ENCODE measurements around the gene RPS8. TPM values are rescaled to one million over a fixed set of nuclear protein-coding genes. Genes with fewer than 3 reads are reported as not detected.

RPS8 gene
- total RNA-seq, 1 donor from 2014 or later, result 2,191 TPM

DNA sequence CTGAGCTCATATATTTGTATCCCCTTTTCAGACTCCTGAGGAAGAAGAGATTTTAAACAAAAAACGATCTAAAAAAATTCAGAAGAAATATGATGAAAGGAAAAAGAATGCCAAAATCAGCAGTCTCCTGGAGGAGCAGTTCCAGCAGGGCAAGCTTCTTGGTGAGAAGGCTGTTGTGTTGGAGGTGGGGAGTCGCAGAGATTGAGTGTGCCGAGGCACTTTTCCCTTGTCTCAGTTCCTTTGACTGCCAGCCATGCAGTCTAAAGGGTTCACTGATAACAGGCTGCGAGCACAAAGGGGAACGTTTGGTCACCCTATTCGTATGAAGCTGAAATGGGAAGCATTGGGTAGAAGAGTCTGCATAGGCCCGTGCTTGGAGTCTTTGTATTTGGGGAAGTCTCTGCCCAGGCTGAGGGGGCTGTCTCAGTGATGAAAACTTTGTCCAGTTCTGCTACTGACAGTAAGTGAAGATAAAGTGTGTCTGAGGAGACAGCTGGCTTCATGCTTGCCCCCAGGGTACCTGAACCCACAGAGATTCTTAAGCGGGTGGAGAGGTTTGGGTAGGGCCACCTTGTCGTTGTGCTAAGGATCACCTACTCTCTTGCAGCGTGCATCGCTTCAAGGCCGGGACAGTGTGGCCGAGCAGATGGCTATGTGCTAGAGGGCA, 2.8 kb downstream of the RPS8 start:
- Mint-ChIP-seq H3K9me3 (no peaks in the 10 kb centered on the region), H3K4me1 (peaks cover 24% of the 10 kb centered on the region), H3K27me3 (ENCODE audit: low read depth) (no peaks in the 10 kb centered on the region), H3K4me3 (peak overlapping the region; percentile 87), H3K27ac (peak overlapping the region; percentile 87), H3K36me3 (peaks cover 32% of the 10 kb centered on the region)
- TF ChIP-seq, protein P1, sequence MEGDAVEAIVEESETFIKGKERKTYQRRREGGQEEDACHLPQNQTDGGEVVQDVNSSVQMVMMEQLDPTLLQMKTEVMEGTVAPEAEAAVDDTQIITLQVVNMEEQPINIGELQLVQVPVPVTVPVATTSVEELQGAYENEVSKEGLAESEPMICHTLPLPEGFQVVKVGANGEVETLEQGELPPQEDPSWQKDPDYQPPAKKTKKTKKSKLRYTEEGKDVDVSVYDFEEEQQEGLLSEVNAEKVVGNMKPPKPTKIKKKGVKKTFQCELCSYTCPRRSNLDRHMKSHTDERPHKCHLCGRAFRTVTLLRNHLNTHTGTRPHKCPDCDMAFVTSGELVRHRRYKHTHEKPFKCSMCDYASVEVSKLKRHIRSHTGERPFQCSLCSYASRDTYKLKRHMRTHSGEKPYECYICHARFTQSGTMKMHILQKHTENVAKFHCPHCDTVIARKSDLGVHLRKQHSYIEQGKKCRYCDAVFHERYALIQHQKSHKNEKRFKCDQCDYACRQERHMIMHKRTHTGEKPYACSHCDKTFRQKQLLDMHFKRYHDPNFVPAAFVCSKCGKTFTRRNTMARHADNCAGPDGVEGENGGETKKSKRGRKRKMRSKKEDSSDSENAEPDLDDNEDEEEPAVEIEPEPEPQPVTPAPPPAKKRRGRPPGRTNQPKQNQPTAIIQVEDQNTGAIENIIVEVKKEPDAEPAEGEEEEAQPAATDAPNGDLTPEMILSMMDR (IDR thresholded peaks at IDR 0.05; ENCODE audit: unreplicated experiment), result no peak
- no peak for DNase-seq (ENCODE audit: low spot score in 2 of 2, unreplicated experiment in 2 of 2)

DNA sequence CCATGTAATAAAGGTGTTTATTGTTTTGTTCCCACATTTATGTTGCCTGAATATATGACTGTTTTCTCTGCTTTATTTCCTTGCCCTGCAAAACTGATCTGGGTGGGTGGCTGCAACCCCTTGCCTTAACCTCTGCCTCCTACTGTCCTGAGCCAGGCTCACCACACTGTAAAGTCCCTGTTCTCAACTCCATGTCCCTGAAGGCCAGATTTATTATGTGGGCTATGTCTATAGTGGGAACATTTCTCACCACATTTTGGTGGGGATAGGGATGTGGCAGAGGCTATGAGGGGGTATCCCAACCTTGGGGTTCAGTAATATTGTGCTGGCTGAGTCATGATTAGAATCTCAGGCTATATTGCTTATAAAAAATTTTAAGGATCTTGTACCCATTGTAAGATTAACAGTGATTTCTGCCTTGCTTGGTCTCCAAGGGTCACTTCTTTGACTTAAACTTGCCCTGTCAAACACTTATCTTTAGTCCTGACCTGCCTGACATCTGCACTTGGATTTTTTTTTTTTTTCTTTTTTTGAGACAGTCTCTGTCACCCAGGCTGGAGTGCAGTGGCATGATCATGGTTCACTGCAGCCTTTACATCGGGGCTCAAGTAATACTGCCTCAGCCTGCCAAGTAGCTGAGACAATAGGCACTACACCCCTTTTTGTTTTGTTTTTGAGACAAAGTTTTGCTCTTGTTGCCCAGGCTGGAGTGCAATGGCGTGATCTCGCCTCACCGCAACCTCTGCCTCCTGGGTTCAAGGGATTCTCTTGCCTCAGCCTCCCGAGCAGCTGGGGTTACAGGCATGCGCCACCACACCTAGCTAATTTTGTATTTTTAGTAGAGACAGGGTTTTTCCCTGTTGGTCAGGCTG, 3.6 kb downstream of the RPS8 start:
- TF ChIP-seq, protein P1 (IDR thresholded peaks at IDR 0.05; ENCODE audit: unreplicated experiment), result no peak
- H3K36me3 Mint-ChIP-seq, result peaks cover 32% of the 10 kb centered on the region
- peak overlapping the region; percentile 67 for H3K27ac Mint-ChIP-seq
- no peak for DNase-seq (ENCODE audit: low spot score in 2 of 2, unreplicated experiment in 2 of 2)
- no peaks in the 10 kb centered on the region for H3K27me3 Mint-ChIP-seq (ENCODE audit: low read depth)
- no peaks in the 10 kb centered on the region for H3K9me3 Mint-ChIP-seq
- no peak overlapping the region for H3K4me3 Mint-ChIP-seq
- H3K4me1 Mint-ChIP-seq, result peaks cover 30% of the 10 kb centered on the region

DNA sequence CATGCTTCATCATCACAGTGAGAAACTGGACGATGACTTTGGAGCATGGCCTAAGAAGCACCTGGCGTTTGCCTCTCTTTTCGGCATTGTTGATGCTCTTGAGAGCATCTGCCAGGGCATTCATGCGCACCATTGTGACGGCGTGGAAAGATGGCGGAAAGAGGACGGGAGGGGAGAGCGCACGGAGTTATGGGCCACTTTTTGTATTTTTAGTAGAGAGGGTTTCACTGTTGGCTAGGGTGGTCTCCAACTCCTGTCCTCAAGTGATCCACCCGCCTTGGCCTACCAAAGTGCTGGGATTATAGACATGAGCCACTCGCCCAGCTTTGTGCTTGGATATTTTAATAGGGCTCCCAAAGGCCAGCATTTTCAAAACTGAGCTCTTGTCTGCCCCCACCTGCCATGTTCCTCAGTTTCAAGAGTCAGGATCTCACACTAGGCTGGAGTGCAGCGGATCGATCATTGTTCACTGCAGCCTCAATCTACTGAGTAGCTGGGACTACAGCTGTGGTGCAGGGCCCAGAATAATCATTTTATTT, 5.3 kb downstream of the RPS8 start:
- Mint-ChIP-seq H3K27me3 (ENCODE audit: low read depth) (no peaks in the 10 kb centered on the region), H3K4me1 (peaks cover 32% of the 10 kb centered on the region), H3K9me3 (no peaks in the 10 kb centered on the region), H3K36me3 (peaks cover 32% of the 10 kb centered on the region), H3K4me3 (no peak overlapping the region), H3K27ac (no peak overlapping the region)
- TF ChIP-seq, protein P1 (IDR thresholded peaks at IDR 0.05; ENCODE audit: unreplicated experiment), result no peak
- no peak for DNase-seq (ENCODE audit: low spot score in 2 of 2, unreplicated experiment in 2 of 2)

DNA sequence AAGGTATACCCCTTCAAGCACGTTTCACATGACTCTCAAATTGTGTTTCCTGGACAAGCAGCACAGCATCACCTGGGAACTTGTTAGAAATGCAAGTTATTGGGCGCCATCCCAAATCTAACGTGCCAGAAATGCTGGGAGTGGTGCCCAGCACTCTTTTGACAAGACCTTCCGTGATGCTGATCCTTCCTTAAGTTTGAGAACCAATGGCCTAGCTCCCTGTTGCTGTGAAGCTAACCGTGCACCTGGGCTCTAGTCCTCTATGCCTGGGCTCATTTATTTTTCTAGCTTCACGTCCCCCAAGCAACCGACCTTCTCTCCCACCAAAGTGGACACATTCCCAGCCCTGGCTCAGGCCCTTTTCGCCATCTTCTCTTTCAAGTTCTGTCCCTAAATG, 8.4 kb downstream of the RPS8 start:
- no peak for DNase-seq (ENCODE audit: low spot score in 2 of 2, unreplicated experiment in 2 of 2)
- H3K4me1 Mint-ChIP-seq, result peaks cover 24% of the 10 kb centered on the region
- no peaks in the 10 kb centered on the region for H3K27me3 Mint-ChIP-seq (ENCODE audit: low read depth)
- H3K36me3 Mint-ChIP-seq, result peaks cover 17% of the 10 kb centered on the region
- no peak overlapping the region for H3K27ac Mint-ChIP-seq
- TF ChIP-seq, protein P1 (IDR thresholded peaks at IDR 0.05; ENCODE audit: unreplicated experiment), result no peak
- H3K4me3 Mint-ChIP-seq, result peak overlapping the region; percentile 57
- no peaks in the 10 kb centered on the region for H3K9me3 Mint-ChIP-seq

DNA sequence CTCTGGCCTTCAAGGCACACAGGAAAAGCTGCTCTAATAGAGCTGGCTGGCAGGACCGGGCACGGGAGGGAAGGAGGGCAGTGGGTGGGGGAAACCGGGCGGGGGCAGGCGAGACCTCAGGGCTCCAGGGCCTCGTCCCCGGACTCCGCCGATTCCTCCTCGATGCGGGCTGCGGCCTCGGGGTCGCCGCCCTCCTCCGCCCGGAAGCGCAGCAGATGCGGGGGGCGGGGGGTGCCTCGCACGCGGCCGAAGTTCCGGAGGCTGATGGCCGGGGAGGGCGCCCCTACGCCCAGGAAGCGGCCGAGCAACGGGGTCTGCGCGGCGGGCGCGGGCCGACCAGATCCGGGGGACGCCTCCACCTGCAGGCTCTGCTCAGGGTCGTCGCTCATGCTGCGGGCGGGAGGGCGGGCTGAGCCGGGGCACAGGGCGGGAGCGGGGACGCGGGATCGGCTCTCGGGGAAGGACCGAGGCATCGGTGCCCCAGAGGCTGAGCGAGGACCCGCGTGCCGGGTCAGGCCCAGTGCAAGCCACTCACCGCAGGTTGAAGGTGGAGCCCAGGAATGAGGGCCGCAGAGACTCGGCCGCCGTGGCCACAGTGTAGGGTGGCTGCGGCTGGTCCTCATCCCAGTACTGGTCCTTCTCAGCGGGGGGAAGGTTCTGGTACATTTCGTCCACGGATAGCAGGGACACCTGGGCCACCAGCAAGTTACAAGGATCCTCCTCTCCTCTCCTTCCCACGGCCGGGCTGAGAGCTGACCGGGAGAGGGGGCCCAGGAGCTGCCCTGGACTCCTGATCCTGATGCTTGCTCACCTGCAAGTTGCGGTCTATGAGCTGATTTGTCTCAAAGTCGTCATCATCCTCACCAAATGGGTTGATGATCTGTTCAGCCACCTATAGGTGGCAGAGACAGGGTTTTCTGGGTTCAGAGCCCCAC, 9.0 kb downstream of the RPS8 start:
- peaks cover 12% of the 10 kb centered on the region for H3K36me3 Mint-ChIP-seq
- H3K4me1 Mint-ChIP-seq, result peaks cover 23% of the 10 kb centered on the region
- TF ChIP-seq, protein P1 (IDR thresholded peaks at IDR 0.05; ENCODE audit: unreplicated experiment), result no peak
- DNase-seq (ENCODE audit: low spot score in 2 of 2, unreplicated experiment in 2 of 2), result no peak
- no peaks in the 10 kb centered on the region for H3K9me3 Mint-ChIP-seq
- H3K27me3 Mint-ChIP-seq (ENCODE audit: low read depth), result no peaks in the 10 kb centered on the region
- no peak overlapping the region for H3K27ac Mint-ChIP-seq
- H3K4me3 Mint-ChIP-seq, result peak overlapping the region; percentile 59

Measured in mesothelial cell of epicardium (in vitro differentiated cells).